Measurements from ENCODE around the gene POLD2.

Gene POLD2

DNA sequence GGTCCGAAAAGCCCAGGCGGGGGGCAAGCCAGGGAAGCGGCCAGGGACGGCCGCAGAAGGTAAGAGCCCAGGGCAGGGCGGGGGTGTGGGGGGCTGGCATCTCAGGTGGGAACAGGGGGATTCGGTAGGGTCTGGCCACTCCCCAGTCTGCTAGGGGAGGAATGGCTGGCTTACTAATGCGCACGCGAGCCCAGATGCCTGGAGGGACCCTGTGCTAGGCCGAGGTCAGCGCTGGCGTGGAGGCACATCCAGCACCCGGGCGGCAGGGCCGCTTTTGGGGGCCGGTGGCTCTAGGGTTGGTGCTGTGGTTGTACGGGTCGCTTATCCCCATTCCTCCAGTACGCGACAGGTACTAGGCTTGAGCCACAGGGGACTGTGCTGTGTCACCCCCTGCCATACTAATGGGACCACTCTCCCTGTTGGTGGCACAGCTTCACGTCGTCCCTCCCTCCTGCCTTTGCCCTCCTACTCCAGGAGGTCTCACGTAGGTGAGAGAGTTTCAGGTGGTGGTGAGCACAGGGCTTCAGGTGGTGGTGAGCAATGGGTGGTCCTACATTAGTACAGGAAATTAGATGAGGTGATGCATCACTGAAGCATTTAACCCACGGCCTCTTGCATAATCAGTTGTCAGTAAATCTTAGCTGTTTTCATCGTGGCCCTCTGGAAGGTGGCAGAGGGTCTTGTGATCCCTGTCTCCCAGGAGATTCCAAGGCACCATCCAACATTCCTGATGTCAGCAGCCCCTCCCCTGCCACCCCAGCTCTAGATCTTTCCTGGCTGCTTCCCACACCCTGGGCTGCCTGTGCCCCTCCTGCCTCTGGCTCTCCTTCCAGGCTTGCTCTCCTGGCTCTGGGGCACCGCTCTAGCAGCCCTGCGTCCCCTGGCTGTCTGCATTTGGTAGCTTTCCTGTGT is 18.2 kb downstream of the POLD2 start:
- Histone ChIP-seq H3K9ac (ENCODE audit: low read length) (peak overlapping the region; percentile 30), H3K27ac (ENCODE audit: low read depth, low read length) (peak overlapping the region; percentile 76), H3K27me3 (ENCODE audit: control insufficient read depth, insufficient read depth, low read length) (peaks cover 4% of the 10 kb centered on the region), H3K36me3 (ENCODE audit: control insufficient read depth, insufficient read depth, low read length) (no peaks in the 10 kb centered on the region), H3K4me3 (ENCODE audit: low read length) (peak overlapping the region; percentile 80), H3K4me1 (ENCODE audit: control insufficient read depth, insufficient read depth, low read length) (peaks cover 4% of the 10 kb centered on the region)

DNA sequence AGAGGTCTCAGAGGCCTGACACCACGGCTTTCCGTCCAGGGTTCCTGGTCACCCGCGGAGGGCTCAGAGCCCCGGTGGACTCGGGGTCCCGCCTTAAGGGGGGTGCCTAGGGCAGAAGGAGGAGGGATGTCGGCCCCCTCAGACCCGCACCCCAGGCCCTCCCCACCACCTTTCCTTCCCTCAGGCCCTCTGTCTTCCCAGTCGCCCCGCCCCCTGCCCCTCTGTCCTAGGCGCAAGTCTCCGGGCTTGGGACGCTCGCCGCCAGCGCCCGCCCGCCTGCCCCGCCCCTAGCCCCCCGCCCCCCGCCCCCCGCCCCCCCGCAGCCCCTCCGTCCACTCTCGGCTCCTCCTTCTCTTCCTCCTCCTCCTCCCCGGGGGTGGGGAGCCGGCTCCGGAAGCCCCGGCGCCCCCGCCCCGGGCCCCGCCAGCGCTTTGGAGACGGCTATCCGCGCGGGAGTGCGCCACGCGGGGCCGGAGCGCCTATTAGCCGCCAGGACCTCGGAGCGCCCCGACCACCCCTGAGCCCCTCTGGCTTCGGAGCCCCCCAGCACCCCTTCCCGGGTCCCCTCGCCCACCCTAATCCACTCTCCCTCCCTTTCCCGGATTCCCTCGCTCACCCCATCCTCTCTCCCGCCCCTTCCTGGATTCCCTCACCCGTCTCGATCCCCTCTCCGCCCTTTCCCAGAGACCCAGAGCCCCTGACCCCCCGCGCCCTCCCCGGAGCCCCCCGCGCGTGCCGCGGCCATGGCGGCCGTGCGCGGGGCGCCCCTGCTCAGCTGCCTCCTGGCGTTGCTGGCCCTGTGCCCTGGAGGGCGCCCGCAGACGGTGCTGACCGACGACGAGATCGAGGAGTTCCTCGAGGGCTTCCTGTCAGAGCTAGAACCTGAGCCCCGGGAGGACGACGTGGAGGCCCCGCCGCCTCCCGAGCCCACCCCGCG is 19.2 kb downstream of the POLD2 start, which contains the start of gene AEBP1:
TSS of gene AEBP1 (plus strand) at position 423 of the 937 bp plus-strand sequence. CDS start at position 744, 321 bp downstream.
- no peaks in the 10 kb centered on the region for H3K36me3 ChIP-seq (ENCODE audit: control insufficient read depth, insufficient read depth, low read length)
- peak within 1 kb of the TSS; percentile 80 for H3K4me3 ChIP-seq (ENCODE audit: low read length)
- H3K27me3 ChIP-seq (ENCODE audit: control insufficient read depth, insufficient read depth, low read length) = peaks cover 4% of the 10 kb centered on the region
- peaks cover 4% of the 10 kb centered on the region for H3K4me1 ChIP-seq (ENCODE audit: control insufficient read depth, insufficient read depth, low read length)
- peak within 1 kb of the TSS; percentile 76 for H3K27ac ChIP-seq (ENCODE audit: low read depth, low read length)
- peak within 1 kb of the TSS; percentile 30 for H3K9ac ChIP-seq (ENCODE audit: low read length)

DNA sequence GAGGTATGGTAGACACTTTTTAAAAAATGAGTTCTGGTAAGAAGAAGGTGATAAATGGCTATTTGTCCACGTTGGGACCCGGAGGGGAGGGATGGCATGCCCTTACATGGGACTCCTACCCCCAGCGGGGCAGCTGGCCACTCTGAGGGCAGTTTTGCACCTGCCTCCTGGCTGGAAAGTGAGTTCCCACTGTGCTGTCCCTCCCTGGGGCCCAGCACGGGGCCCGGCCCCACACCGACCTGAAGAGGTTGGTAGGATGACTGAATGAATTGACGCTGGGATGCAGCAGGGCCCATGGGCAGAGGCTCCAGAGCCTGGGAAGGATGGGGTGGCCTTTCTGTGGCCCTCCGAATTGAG is 19.8 kb downstream of the POLD2 start:
- Histone ChIP-seq H3K9ac (ENCODE audit: low read length) (no peak overlapping the region), H3K4me1 (ENCODE audit: control insufficient read depth, insufficient read depth, low read length) (peaks cover 4% of the 10 kb centered on the region)

DNA sequence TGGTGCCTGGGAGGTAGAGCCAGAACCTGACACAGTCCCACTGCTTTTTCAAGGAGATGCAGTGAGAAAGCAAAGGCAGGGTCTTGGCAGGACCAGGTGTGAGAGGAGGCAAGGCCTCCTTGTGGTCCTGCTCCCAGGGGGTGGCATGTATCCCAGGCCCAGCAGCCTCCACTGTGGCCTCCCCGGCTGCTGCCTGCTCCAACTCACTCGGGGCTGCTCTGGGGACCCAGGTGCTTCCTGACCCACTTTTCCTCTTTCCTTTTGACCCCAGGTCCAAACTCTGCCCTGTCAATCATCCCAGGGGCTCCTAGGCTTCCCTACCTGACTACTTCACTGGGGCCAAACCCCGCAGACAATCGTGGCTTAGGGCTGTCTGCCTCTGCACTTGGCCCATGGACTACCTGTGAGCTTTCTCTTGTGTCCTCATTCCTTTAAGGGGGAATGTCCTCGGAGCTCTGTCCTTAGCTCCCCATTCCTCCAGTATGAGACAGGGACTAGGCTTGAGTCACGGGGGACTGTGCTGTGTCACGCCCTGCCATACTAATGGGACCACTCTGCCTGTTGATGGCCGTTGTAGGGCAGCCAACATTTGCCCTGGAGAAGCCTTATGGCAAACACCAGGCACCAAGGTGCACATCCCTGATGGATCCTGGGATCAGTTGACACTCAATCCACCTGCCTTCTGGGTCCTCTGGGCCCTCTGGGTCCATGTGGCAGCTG is 20.3 kb downstream of the POLD2 start:
- Histone ChIP-seq H3K27me3 (ENCODE audit: control insufficient read depth, insufficient read depth, low read length) (peaks cover 4% of the 10 kb centered on the region), H3K27ac (ENCODE audit: low read depth, low read length) (peak overlapping the region; percentile 27), H3K4me1 (ENCODE audit: control insufficient read depth, insufficient read depth, low read length) (peaks cover 4% of the 10 kb centered on the region), H3K9ac (ENCODE audit: low read length) (no peak overlapping the region), H3K4me3 (ENCODE audit: low read length) (no peak overlapping the region), H3K36me3 (ENCODE audit: control insufficient read depth, insufficient read depth, low read length) (no peaks in the 10 kb centered on the region)

More for the DNA sequence above, 19.8 kb downstream of the POLD2 start:
- H3K27ac ChIP-seq (ENCODE audit: low read depth, low read length) = peak overlapping the region; percentile 27
- no peaks in the 10 kb centered on the region for H3K36me3 ChIP-seq (ENCODE audit: control insufficient read depth, insufficient read depth, low read length)
- H3K27me3 ChIP-seq (ENCODE audit: control insufficient read depth, insufficient read depth, low read length) = peaks cover 4% of the 10 kb centered on the region
- H3K4me3 ChIP-seq (ENCODE audit: low read length) = no peak overlapping the region

DNA sequence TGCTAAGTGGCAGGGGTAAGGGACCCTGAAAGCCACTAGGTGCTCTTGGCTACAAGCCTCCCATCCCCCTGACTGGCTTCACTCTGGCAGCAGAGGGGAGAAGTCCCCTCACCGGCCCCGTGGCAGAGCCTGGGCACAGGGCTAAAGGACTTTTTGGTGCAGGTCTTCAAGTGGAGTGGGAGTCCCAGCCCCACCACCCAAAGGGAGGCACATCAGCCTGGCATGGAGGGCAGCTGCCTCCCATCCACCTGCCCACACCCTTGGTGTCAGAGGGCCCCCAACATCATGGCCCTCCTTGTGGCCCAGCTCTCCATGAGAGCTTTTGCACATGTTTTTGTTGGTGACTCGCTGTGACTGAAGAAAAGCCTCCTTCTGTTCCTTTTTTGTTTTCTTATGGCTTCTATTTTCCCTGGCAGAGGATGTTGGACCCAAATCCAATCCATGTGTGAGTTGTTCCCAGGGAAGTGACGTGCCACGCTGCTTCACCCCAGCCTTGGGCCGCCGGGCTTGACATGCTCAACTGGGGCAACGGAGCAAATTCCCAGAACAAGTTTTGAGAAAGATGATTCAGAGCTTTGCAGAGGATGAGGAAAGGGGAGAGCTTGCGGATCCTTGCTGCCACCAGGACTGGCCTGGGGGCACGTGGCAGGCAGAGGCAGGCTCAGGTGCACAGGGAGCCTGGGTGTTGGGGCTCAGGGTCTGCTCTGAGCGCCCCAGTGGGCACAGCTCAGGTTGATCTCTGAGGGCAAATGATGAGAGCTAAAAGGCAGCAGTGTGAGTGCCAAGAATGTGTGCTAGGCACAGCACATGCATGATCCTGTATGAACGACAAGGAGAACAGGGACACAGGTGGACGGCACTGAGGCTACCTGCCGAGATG is 21.1 kb downstream of the POLD2 start:
- no peak overlapping the region for H3K9ac ChIP-seq (ENCODE audit: low read length)
- H3K27me3 ChIP-seq (ENCODE audit: control insufficient read depth, insufficient read depth, low read length) = peaks cover 4% of the 10 kb centered on the region
- peak overlapping the region; percentile 21 for H3K27ac ChIP-seq (ENCODE audit: low read depth, low read length)
- H3K4me3 ChIP-seq (ENCODE audit: low read length) = no peak overlapping the region
- no peaks in the 10 kb centered on the region for H3K36me3 ChIP-seq (ENCODE audit: control insufficient read depth, insufficient read depth, low read length)
- H3K4me1 ChIP-seq (ENCODE audit: control insufficient read depth, insufficient read depth, low read length) = peaks cover 4% of the 10 kb centered on the region

DNA sequence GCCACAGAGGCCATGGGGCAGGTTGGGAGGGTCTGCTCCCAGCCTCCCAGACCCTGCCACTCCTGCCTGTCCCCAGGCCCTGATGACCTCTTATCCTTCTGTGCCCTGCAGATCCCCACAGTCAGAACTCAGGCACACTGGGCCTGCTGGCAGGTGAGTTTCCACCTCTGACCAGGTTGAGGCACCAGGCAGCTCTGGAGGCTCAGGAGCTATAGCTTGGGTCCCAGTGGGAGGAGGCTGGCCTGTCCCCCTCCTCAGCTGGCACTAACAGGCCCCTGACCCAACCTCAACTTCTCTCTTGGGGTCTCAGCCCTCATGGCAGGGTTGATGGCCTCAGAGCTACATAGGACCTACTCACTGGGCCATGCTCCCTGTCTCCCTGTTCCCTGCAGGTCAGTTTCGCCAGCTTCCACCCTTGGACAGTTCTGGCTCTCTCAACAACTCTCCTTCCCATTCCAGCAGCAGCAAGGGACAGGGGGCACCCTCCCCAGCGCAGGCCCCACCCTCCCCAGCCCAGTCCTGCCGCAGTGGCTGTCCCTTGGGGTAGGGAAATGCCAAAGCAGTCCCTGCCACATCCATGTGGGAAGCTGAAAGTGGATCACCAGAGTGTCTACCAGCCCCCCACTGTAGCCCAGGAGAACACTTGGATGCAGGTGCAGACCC is 21.9 kb downstream of the POLD2 start:
- H3K4me3 ChIP-seq (ENCODE audit: low read length) = no peak overlapping the region
- H3K9ac ChIP-seq (ENCODE audit: low read length) = no peak overlapping the region
- peaks cover 4% of the 10 kb centered on the region for H3K27me3 ChIP-seq (ENCODE audit: control insufficient read depth, insufficient read depth, low read length)
- peak overlapping the region; percentile 21 for H3K27ac ChIP-seq (ENCODE audit: low read depth, low read length)
- H3K36me3 ChIP-seq (ENCODE audit: control insufficient read depth, insufficient read depth, low read length) = no peaks in the 10 kb centered on the region
- H3K4me1 ChIP-seq (ENCODE audit: control insufficient read depth, insufficient read depth, low read length) = peaks cover 4% of the 10 kb centered on the region

DNA sequence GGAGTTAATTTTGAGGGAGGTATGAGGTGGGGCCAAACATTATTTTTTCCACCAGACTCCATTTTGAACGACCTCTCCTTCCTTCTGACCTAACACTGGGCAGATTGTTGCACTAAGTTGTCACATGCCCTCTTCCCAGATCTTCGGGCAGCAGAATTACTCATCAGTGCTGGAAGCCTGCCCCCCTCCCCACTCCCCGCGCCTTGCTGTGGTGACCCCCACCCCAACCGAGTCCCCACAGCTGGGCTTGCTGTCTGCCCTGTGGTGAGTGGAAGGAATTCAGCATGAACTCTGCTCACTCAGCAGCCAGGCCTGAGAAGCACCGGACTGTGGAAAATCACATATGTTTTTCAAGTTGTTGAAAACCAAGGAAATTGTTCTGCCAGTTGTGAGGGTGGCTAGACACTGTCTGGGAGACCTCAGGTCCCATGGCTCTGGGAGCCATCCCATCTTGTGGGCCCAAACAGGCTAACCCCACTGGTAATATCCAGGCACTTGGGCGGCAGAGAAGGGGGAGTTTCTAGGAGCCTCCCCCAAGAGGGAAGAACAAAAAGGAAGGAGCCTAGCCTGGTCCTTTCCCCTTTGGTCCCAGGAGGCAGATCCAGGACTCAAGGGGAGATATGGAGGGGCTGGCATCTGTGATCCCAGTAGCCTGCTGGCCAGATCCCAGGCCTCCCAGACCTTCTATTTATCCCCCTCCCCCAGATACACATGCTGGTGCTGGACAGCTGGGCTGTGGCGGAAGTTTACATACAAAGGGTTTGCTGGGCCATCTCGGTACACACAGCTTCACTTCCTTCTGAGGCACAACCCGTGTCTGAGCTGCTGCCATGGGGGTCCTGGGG is 22.7 kb downstream of the POLD2 start:
- Histone ChIP-seq H3K36me3 (ENCODE audit: control insufficient read depth, insufficient read depth, low read length) (no peaks in the 10 kb centered on the region), H3K4me1 (ENCODE audit: control insufficient read depth, insufficient read depth, low read length) (peaks cover 4% of the 10 kb centered on the region), H3K27ac (ENCODE audit: low read depth, low read length) (peak overlapping the region; percentile 64), H3K27me3 (ENCODE audit: control insufficient read depth, insufficient read depth, low read length) (peaks cover 4% of the 10 kb centered on the region), H3K9ac (ENCODE audit: low read length) (no peak overlapping the region), H3K4me3 (ENCODE audit: low read length) (no peak overlapping the region)

DNA sequence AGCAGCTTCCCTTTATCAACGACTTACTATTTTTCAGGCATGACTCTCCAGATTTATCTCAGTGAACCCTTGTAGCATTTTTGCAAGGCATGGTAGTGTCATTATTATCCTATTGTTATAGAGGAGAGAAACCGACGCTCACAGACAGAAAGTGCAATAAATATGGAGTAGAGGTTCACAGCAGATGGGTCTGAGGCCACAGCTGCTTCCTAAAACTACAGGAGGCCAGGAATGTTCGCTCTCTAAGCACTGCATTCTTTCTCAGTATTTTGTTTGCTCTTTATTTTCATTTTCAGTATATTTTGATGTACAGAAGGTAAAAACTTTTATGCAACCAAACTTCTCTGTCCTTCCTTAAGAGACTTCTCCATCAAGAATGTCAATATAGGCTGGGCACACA is 23.7 kb downstream of the POLD2 start:
- H3K4me3 ChIP-seq (ENCODE audit: low read length) = no peak overlapping the region
- H3K27ac ChIP-seq (ENCODE audit: low read depth, low read length) = no peak overlapping the region
- no peaks in the 10 kb centered on the region for H3K36me3 ChIP-seq (ENCODE audit: control insufficient read depth, insufficient read depth, low read length)
- H3K27me3 ChIP-seq (ENCODE audit: control insufficient read depth, insufficient read depth, low read length) = peaks cover 4% of the 10 kb centered on the region
- H3K9ac ChIP-seq (ENCODE audit: low read length) = no peak overlapping the region
- H3K4me1 ChIP-seq (ENCODE audit: control insufficient read depth, insufficient read depth, low read length) = no peaks in the 10 kb centered on the region

DNA sequence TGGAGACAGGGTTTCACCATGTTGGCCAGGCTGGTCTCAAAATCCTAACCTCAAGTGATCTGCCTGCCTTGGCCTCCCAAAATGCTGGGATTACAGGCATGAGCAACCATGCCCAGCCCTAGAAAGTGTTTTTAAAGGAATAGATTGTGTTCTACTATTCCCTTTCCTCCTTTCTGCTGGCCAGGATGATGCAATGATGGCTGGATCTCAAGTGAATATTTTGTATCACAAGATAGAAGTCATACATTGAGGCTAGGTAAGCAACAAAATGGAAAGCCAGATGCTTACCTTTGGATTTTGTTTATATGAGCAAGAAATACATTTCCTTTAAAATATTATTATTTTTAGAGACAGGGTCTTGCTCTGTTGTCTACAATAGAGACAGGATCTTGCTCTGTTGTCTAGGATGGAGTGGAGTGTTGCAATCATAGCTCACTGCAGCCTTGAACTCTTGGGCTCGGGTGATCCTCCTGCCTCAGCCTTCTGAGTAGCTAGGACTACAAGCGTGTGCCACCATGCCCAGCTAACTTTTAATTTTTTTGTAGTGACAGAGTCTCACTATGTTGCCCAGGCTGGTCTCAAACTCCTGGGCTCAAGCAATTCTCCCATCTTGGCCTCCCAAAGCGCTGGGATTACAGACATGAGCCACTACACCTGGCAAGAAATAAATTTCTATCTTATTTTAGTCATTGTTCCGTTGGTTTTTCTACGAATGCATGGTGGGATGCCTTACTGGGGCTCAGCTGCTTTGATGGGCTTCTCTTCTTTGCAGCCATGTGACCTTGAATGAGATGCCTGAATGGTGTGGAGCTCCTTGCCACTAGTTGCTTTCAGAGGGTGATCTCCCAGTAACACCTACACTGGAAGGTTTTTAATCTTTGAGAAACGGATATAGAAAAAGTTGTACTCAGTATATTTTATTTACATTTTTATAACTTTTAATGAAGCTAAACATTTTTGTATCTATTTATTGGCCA is 25.0 kb downstream of the POLD2 start:
- no peak overlapping the region for H3K9ac ChIP-seq (ENCODE audit: low read length)
- no peaks in the 10 kb centered on the region for H3K4me1 ChIP-seq (ENCODE audit: control insufficient read depth, insufficient read depth, low read length)
- H3K27ac ChIP-seq (ENCODE audit: low read depth, low read length) = no peak overlapping the region
- no peak overlapping the region for H3K4me3 ChIP-seq (ENCODE audit: low read length)
- H3K27me3 ChIP-seq (ENCODE audit: control insufficient read depth, insufficient read depth, low read length) = no peaks in the 10 kb centered on the region
- H3K36me3 ChIP-seq (ENCODE audit: control insufficient read depth, insufficient read depth, low read length) = no peaks in the 10 kb centered on the region

Data from rectal smooth muscle tissue (tissue), 1 donor.